Stromal cell of bone marrow (primary cell): ENCODE measurements around the gene PTRH1.

Source experiments
- DNase-seq: peaks from one replicate; pipeline ENCODE4 v3.0.0-alpha.2; 2012; ENCODE audit warnings: low read depth

The PTRH1 gene

GRCh38 chr9:127694890-127695720 is 20.4 kb downstream of the PTRH1 start:
- DNase-seq = no peak

DNA sequence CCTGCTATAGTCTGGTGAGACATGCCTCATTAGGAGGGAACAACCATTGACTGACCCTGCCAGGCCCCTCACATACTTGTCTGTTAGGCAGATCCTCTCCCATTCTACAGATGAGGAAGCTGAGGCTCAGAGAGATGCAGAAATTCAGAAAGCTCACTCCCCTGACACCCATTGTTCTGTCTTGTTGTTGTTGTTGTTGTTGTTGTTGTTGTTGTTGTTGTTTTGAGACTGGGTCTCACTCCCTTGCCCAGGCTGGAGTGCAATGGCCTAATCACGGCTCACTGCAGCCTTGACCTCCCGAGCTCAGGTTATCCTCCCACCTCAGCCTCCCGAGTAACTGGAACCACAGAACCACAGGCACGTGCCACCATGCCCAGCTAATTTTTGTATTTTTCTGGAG is 21.8 kb downstream of the PTRH1 start:
- no peak for DNase-seq

- DNase-seq = no peak
Observed at GRCh38 chr9:127693143-127693542, 22.3 kb downstream of the PTRH1 start.

- DNase-seq = no peak
Observed at GRCh38 chr9:127692071-127692470, 23.4 kb downstream of the PTRH1 start.

- no peak for DNase-seq
Observed at GRCh38 chr9:127690735-127691134, 24.7 kb downstream of the PTRH1 start.

DNA sequence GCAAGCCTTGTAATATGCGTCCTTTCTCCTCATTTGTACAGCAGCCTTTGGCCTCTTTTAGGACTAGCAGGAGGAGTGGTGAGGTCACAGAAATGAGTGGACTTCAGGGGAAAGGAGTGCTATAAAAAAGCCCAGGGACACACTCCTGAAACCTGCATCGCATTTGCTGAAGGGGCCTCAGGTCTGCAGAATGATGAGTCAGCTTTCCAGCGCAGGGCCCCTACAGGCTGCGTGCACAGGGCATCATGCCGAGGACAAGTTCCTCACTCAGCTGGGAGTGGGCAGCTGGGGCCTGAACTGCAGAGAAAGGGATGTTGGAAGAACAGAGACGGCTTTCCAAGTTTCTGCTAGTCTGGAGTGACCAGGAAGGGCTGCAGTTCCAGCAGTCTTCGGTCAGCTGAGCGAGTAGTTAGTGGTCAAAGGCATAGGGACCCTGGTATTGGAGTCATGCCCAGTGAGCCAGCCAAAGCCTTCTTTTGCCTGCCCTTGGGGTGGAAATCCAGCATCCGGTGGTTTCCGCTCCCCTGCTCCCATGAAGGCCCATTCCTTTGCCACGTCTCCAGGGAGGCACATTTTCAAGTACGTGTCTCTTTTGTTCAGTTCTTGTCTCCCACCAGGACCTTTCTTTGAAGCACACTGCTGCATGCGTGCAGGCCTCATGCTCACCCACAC is 26.0 kb downstream of the PTRH1 start:
- DNase-seq = no peak

DNA sequence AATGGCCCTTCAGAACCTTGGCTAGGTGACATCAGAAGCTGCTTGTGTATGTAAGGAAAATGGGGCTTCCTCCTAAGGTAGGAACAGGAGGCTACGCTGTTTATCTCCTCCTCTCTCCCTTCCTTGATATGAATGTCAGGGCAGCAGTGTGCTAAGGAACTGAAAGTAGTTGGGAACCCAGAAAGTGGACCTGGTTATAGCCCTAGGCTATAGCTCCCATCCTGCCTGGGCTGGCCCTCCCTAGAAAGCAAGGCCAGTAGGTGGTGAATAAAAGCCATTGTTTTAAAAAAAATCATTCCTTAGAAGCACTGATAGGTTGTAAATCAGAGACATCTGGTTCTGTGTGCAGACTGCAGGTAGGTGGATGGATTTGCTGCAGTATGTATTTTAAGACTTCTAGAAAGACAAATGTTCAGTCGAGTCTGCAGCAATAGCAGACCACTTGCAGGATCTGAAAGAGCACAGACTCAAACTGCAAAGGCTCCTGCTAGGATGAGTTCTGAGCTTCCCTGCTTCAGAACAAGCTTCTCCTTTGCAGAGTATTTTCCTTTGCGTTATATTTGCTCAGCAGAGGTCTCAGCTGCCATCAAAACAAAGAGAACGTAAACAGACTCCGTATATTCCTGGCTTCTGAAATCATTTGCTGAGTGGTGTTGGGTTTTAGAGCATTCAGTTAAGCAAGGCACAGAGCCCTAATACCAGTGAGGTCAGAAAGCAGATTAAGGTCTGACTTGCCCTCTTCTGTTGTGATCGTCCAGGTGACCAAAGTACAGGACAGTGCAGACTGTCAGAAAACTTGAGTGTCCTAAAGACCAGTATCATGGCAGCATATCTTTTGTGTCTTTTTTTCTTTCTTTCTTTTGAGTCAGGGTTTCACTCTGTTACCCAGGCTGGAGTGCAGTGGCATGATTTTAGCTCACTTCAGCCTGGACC is 28.7 kb downstream of the PTRH1 start:
- no peak for DNase-seq

DNA sequence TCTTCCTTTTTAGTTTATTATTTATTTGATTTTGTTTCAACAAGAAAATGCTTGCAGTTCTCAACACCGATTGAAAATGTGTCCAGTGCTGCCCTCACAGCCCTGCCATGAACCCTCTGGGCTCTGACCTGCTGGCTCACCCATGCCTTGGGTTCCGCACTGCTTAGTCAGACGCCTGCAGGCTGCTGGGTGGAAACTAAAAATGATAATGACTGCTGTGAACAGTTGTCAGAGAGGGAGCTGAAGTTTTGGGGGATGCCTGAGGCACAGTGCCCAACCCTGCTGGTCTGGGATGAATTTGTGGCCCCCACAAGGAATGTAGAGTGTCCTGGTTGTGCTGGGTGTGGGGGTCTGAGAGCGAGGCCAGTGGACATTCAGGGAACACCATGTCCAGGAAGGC is 30.9 kb downstream of the PTRH1 start:
- DNase-seq = no peak

- DNase-seq = peak; percentile 48
Observed at GRCh38 chr9:127683723-127684122, 31.7 kb downstream of the PTRH1 start.

DNA sequence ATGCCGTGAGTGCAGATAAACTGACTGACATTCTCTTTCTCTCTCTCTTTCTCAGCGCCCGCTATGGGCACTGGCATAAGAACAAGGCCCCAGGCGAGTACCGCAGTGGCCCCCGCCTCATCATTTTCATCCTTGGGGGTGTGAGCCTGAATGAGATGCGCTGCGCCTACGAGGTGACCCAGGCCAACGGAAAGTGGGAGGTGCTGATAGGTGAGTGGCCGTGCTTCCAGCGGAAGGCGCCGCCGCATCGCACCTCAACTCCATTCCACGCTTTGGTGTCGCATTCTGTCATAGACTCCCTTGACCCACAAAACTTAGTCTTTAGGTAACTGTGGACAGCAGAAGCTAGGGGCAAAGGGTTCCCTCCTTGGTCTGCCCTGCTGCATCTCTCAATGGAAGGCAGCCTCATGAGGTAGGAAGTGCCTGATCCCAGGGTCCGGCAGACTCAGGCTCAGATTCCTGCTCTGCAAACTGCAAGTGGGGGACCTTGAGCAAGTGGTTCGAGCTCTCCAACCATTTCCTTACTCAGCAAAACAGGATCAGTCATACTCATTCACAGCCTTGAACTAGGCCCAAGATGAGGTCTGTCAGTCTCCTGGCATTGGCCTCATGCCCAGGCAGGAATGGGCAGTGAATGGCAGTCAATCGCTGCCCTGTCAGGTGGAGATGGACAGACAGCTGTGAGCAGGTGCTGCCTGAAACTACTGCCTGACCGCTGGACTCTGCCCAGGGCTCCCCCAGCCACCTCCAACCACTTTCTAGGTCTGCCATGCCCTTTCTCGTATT is 32.9 kb downstream of the PTRH1 start:
- DNase-seq = no peak

- no peak for DNase-seq
Observed at GRCh38 chr9:127680846-127681245, 34.6 kb downstream of the PTRH1 start.

DNA sequence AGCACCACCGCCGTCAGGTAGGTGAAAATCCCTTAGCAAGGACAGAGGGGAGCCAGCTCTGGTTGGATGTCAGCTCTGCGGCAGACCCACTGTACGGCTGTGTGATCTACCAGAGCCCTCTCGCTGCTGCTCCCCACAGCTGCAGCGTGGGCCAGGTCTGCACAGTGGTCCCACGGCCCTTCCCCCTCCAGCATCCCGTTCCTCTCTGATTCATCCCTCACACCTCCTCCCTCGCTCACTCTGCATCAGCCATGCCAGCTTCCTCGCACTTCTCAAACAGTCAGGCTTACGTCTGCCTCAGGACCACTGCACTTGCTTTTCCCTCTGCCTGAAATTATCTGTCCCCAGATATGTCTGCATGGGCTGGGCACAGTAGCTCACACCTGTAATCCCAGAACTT is 35.2 kb downstream of the PTRH1 start:
- no peak for DNase-seq

GRCh38 chr9:127679506-127679905 is 36.0 kb downstream of the PTRH1 start:
- DNase-seq = no peak

GRCh38 chr9:127676638-127677037 is 38.8 kb downstream of the PTRH1 start:
- DNase-seq = no peak

GRCh38 chr9:127673234-127673633 is 42.2 kb downstream of the PTRH1 start:
- no peak for DNase-seq

DNA sequence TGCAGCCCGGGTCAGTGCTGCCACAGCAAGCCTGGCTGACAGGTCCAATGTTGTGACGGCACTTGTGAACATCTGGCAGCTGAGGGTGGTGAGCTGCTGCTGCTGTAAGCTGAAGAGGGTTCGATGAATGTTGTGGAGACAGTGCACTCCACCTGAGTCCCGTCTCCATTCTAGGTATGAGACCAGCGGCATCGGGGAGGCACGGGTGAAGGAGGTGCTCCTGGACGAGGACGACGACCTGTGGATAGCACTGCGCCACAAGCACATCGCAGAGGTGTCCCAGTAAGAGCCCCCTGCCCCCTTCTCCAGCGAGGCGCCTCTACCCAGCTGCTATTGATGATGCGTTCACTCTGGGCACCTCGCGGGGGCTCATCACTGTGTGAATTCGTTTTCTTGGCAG is 47.6 kb downstream of the PTRH1 start:
- DNase-seq = no peak

DNA sequence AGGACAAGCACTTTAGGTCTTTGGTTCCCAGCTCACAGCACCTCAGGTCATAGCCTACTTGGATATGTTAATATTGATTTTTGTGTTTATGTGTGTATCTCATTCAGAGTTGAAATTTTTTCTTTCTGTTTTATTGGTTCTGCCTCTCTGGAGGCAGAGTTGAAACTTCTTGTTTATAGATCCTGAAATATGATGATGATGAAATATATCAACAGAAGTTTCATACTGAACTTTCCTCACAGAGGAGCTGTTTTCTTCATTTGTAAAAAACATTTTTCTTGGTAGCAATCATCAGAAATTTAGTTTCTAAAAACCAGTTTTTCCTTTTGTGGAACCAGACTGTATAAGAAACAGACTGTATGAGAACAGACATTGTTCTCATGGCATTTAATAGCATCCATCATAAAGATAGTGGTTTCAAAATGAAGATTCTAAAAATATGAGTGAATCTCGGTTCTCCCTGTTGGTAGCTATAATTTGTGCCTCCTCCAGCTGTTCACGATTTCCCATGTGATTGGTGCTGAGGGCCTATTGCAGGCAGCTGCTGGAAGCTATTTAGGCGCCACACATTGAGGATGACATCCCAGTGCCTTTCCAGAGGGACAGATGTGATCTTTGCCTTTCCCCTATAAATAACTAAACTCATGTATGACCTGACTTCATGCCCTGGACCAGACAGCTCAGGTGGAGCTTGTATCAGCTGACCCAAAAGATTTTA is 48.2 kb downstream of the PTRH1 start:
- no peak for DNase-seq

GRCh38 chr9:127664678-127665507 is 50.6 kb downstream of the PTRH1 start:
- DNase-seq = peak; percentile 25

DNA sequence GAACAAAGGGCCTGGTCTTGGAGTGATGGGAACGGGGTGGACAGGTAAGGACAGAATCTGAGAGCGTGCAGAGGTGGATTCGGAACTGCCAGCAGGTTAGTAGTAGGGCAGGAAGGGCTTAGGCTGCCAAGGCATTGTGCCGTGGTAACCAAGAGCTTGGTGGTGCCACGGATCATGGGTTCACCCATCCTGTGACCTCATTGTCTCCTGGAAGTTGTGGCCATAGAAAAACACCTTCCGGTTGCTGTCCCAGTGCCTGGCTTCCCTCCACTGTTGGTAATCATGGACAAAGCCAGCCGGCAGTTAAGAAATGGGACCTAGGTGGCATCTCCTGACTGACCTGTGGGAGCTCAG is 51.2 kb downstream of the PTRH1 start:
- no peak for DNase-seq
